Measurements from ENCODE around the gene CC2D2B.
"Not testable (repeated sequence)": the region's sequence is repeated elsewhere in the genome, so short reads cannot be mapped to it uniquely, and the experiment has no call there.

The CC2D2B gene

DNA sequence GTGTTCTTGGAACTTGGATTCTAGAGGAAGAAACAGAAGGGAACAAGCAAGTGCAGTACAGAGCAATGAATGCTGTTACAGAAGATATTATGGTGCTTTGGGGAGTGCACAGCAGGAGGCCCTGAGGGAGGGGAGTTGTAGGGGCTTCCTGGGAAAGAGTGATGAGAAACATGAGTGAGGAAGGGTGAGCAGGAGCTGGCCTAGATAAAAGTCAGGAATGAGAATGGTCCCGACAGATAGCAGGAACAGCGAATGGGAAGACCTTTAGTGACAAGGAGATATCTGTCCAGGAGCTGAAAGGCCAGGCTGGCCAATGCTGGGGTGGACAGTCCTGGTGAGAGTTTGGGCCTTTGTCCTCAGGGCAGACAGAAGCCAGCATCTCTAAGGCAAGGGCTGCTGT, 115.0 kb downstream of the CC2D2B start:
- no peak for DNase-seq

GRCh38 chr10:96023168-96023567, 115.4 kb downstream of the CC2D2B start:
- no peak for DNase-seq

- DNase-seq, result no peak
Measured at GRCh38 chr10:96025566-96025965, 117.8 kb downstream of the CC2D2B start.

GRCh38 chr10:96034625-96035024, 126.8 kb downstream of the CC2D2B start:
- DNase-seq, result no peak

- no peak for DNase-seq
Measured at GRCh38 chr10:96038476-96039387, 131.0 kb downstream of the CC2D2B start.

DNA sequence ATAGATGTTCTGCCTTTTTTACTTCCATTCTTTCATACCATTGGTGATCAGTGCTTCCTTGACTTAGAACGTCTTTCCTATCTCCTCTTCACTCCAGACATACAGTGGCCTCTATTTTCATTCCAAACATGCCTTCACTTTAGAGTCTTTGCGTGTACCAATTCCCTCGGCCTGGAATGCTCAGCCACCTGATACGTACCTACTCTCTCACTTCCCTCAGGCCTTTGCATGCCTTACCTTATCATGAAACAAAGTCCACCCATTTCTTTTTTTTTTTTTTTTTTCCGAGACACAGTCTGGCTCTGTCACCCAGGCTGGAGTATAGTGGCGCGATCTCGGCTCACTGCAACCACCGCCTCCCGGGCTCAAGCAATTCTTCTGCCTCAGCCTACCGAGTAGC, 133.4 kb downstream of the CC2D2B start:
- DNase-seq, result no peak

GRCh38 chr10:96043033-96043892, 135.5 kb downstream of the CC2D2B start, which contains the start of gene CCNJ:
Gene CCNJ, plus strand, starts transcription at chr10:96043583. Its CDS starts 811 bp downstream, at chr10:96044394.
- peak; percentile 88 for DNase-seq

GRCh38 chr10:96043893-96044715, 136.3 kb downstream of the CC2D2B start:
- DNase-seq, result peak; percentile 31

DNA sequence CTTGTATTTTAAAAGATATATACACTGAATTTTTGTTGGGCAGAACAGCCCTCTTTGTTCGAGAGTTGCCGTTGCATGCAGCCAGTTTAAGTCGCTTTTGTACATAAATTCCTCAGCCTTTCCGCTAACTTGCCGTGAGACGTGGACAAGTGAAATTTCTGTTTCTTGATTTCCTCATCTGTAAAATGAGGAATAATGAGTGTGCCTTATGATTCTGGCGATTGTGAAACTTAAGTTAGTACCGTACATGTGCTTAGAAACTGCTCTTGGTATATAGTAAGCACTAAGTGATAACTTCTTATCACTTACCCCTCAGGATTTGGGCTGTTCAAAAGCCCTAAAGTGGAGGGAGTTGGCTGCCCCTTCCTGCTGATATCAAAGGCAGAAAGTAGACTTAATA, 137.0 kb downstream of the CC2D2B start:
- peak; percentile 54 for DNase-seq

- no peak for DNase-seq
Measured at GRCh38 chr10:96046546-96046945, 138.8 kb downstream of the CC2D2B start.

- DNase-seq, result no peak
Measured at GRCh38 chr10:96047004-96047649, 139.4 kb downstream of the CC2D2B start.

- not testable (repeated sequence) for DNase-seq
Measured at GRCh38 chr10:96047925-96048324, 140.2 kb downstream of the CC2D2B start.

- no peak for DNase-seq
Measured at GRCh38 chr10:96049340-96049739, 141.6 kb downstream of the CC2D2B start.

DNA sequence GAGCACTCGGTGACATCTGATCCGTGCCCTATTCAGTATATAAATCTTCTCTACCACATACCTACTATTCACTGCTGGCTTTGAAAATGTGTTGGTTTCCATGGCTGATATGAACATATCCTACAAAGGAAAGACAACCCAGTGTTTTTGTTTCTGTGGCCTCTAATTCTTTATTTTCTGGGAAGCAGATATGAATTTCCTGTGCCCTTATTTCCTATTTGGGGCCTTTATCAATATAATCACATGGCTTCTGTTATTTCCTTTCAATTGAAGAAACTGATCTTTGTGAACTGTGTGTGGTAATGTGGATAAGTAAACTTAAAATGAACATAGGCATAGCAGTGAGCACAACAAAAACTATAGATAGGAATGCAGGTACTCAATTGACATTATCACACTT, 146.2 kb downstream of the CC2D2B start:
- no peak for DNase-seq

- DNase-seq, result no peak
Measured at GRCh38 chr10:96056787-96057186, 149.0 kb downstream of the CC2D2B start.

GRCh38 chr10:96061232-96061631, 153.5 kb downstream of the CC2D2B start:
- no peak for DNase-seq

DNA sequence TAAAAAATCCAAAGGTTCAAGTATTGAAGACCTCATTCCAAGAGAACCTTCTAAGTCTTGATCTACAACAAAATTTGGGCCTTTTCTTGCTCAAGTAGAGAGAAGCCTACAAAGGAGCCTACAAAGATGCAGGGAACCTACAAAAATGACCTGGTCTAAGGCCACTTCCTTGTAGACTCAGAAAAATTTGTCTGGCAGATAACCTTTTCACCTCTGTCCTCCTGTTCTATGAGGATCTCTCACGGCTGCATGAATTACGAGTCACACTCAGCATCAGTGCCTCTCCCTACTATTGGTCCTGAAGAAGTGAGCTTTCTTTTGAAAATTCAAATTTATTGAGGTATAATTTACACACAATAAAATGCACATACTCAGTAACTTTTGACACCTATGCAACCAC, 164.9 kb downstream of the CC2D2B start:
- DNase-seq, result no peak

GRCh38 chr10:96073722-96074121, 165.9 kb downstream of the CC2D2B start:
- peak; percentile 84 for DNase-seq

- DNase-seq, result no peak
Measured at GRCh38 chr10:96074776-96075175, 167.0 kb downstream of the CC2D2B start.

DNA sequence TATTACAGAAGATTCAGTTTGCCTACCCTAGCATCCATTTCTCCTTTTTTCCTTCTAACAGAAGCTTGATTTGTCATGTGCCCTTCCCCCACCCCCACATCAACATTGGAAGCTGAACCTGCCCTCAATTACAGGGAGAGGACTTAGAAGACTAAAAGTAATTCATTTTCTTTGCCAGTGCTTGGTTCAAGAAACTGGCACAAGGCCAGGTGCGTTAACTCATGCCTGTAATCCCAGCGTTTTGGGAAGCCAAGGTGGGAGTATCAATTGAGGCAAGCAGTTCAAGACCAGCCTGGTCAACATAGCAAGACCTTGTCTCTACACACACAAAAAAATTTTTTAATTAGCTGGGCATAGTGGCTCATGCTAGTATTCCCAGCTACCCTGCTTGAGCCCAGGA, 168.2 kb downstream of the CC2D2B start:
- DNase-seq, result no peak

DNA sequence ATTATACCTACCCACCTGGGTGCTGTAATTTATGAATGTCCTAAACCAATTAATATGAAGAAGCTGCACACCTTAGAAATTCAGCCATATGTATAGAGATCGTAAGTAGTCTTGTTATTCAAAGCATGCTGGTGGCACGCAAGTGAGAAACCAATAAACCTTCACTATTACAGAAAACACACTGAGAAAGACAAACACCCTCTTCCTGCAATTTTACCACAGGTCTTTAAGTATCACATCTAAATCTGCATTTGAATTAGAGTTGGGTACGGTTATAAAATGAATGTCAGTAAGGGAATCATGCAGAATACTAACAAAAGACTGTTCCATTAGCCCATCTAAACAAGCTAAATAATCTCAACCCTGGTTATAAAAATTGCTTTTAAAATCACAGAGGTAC, 169.4 kb downstream of the CC2D2B start:
- no peak for DNase-seq

DNA sequence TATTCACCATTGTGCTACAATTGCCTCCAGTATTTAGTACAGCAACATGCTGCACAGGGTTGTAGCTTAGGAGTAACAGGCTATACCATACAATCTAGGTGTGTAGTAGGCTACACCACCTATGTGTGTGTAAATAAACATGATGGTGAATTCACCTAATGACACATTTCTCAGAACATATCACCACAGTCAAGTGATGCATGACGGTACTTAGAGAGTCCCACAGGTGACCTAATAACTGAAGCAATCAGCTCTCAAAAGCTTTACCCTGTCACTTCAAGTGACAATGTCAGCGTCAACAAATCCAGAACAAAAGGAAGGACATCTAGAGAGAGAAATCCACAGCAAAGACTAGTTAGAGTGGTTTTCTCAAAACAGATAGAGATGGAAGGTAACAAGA, 174.4 kb downstream of the CC2D2B start:
- no peak for DNase-seq

All from HCEC 1CT (cell line).